ENCODE results near the gene MADCAM1.
A peak's percentile ranks its signal among the peaks of the same experiment; 100 is the strongest.

The MADCAM1 gene

DNA sequence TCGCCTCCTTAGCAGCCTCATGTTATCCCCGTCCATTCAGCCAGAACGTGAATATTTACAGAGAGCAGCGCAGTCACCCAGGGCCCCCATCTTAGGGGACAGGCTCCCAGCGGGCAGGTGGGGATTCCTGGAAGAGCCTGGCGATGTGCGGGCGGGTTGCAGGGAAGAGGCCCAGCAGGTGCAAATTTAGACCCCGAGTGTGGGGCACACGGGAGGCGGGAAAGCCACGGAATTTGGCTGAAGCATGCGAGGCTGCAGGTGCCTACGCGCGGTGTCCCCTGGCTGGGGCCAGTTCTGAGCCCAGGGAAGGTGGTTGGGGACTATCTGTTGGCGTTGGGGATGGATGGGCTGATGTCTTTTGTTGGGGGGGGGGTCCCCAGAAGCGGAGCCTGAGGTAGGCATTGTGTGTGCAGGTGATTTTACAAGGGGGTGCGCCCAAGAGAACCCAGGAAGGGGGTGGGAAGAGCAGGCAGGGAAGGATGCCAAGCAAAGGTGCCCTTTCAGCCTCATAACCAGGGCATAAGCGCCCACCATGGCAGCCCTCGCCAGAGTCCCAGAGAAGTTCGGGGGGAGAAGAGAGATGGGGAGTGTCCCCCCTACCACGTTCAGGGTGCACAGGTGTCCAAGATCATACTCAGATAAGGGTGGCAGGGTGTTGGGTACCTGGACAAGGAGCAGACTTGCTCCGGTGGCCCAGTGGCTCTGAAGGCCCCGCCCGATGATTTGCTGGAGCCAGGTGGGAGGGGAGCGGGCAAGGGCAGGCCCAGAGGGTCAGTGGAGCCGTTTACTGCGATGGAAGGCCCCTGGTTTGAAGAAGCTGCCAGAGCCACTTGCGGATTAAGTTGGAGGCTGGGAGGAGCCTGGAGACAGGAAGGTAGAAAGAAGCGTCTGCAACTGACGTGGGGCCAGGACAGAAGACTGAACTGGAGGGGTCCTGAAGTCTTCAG is 12.2 kb downstream of the MADCAM1 start:
- no peak for DNase-seq

DNA sequence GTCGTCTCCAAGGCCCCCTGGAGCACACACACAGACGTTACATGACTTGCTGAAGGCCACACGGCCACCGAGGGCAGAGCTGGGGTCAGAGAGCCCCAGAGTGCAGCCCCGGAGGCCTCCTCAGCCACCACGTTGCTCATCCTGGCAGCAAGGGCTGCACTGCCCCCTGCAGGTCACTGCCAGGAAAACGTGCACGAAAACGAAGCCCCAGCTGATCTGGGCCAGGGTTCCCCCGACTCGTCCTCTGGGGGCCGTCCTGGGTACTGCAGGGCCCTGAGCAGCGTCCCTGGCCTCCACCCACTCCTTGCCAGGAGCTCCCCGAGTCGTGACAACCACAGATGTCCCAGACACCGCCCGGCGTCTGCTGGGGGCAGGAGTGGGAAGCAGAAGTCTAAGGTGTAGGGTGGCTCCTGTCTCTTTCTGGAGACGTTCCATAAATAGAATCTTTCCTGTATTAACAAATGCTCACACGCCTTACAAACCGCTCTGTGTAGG is 14.4 kb downstream of the MADCAM1 start:
- DNase-seq, result peak; percentile 96

DNA sequence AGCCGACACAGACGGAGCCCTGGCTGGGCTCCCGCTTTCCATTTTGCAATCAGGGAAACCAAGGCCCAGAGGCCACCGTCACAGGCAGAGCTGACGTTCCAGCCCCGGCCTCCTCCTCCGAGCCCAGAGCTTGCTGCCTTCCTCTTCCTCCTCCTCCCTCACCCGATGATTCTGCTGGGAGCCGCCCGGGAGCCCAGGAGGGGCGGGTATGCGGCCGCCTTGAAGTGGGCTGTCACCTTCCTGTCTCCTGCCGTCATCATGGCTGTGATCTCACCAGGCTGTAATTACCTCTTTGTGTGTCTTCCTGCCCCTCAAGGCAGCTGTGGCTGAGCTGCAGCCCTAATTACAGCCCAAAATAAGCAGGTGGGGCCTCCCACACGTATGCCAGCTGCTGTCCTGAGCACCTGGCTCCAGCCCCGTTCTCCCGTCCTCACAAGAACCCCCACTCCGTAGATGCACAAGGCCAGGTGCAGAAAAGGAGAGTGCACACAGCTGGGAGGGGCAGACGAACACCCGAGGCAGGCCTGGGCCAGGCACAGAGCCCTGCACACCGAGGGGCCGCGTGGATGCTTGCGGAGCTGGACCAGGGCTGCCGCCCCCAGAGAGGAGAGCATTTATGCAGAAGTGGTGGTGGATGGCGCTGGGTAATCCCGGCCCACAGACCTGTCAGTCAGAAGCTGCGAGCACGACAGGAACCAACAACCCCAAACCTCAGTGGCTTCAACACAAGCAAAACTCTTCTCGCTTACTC is 15.0 kb downstream of the MADCAM1 start:
- peak; percentile 93 for DNase-seq

DNA sequence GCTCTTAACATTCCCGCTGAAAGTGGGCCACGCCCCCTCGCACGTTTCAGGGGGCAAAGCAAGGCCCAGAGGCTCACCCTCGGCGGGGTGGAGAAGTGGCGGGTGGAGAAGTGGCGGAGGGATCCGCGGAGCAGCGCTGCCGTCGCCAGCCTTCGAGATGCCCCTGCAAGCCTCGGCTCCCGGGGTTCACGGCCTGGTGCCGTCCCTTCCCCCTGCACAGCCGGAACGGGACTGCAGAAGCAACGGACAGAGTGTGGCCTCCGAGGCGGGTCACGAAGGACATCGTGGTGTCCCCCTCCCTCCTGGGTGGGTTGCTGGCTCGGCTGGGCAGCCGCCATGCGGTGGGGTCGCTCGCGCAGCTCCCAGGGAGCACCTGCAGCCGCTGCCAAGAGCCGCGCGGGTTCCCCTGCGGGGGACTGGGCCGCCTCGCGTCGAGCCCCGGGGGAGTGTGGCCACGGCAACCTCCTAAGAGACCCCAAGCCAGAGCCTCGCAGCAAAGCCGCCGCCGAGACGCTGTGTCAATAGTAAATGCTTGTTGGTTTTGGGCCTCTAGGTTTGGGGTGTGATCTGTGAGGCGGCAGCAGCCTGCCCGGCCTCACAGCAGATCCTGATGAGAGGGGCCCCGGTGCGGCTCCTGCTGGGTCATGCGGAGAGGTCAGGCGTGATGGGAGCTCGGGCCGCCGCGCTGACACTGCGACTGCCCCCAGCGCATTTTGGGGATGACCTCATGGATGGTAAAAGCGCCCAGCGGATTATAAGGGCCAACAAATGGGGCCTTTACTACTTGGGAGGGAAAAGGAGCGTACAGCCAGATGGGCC is 16.5 kb downstream of the MADCAM1 start:
- no peak for DNase-seq

DNA sequence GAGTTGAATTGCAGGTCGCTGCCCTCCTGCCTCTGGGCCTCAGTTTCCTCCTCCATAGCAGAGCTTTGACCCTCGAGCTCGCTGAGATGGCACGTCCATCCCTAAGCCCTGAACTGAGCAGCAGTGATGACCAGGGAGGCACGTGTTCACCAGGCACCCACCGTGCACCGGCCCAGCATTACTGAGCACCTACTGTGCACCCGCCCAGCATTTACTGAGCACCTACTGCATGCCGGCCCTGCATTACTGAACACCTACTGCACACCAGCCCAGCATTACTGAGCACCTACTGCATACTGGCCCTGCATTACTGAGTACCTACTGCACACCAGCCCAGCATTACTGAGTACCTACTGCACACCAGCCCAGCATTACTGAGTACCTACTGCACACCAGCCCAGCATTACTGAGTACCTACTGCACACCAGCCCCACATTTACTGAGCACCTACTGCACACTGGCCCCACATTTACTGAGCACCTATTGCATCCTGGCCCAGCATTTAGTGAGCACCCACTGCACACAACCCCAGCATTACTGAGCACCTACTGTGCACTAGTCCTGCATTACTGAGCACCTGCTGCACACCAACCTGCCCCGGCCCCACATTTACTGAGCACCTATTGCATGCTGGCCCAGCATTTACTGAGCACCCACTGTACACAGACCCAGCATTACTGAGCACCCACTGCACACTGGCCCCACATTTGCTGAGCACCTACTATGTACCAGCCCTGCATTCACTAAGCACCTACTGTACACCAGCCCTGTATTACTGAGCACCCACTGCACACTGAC is 17.3 kb downstream of the MADCAM1 start:
- no peak for DNase-seq

DNA sequence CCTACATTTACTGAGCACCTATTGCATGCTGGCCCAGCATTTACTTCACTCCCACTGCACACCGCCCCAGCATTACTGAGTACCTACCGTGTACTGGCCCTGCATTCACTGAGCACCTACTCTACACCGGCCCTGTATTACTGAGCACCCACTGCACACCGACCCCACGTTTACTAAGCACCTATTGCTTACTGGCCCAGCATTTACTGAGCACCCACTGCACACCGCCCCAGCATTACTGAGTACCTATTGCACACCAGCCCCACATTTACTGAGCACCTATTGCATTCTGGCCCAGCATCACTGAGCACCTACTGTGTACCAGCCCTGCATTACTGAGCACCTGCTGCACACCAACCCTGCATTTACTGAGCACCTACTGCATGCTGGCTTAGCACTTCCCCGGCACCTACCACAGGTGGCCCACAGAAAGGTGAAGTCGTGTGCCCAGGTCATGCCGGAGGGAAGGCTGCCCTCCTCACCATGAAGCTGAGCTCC is 17.9 kb downstream of the MADCAM1 start:
- DNase-seq, result no peak

DNA sequence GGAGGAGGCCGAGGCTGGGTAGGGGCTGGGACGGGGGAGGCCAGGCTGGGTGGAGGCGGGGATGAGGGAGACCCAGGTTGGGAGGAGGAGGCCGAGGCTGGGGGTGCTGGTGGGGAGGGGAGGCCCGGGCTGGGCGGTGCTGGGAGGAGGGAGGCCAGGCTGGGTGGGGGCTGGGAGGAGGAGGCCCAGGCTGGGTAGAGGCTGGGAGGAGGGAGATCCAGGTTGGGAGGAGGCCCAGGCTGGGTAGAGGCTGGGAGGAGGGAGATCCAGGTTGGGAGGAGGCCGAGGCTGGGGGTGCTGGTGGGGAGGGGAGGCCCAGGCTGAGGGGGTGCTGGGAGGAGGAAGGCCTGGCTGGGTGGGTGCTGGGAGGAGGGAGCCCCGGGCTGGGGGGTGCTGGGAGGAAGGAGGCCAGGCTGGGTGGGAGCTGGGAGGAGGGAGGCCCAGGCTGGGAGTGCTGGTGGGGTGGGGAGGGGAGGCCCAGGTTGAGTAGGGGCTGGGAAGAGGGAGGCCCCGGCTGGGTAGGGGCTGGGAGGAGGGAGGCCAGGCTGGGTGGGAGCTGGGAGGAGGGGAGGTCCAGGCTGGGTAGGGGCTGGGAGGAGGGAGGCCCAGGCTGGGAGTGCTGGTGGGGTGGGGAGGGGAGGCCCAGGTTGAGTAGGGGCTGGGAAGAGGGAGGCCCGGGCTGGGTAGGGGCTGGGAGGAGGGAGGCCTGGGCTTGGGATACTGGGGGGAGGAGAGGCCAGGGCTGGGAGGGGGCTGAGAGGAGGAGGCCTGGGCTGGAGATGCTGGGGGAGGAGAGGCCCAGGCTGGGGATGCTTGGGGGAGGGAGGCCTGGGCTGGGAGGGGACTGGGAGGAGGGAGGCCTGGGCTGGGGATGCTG is 21.7 kb downstream of the MADCAM1 start:
- no peak for DNase-seq

DNA sequence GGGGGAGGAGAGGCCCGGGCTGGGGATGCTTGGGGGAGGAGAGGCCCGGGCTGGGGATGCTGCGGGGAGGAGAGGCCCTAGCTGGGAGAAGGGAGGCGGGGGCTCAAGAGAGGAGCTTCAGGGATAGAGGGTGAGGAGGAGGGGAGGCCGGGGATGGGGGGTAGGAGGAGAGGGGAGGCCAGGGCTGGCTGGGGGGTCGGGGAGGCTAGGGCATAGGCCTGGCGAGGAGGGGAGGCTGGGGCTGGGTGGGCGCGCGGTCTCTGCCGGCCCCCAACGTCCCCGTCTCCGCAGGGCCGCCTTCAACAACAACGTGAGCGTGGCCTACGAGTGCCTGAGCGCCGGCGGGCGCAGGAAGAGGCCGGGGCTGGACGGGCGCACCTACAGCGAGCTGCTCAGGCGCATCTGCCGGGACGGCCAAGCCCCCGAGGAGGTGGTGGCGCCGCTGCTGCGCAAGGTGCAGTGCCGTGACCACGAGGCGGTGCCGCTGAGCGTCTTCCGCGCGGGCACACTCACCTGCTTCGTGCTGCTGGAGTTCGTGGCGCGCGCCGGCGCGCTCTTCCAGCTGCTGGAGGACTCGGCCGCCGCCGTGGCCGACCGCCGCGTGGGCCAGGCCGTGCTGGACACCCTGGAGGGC is 22.4 kb downstream of the MADCAM1 start:
- peak; percentile 68 for DNase-seq

DNA sequence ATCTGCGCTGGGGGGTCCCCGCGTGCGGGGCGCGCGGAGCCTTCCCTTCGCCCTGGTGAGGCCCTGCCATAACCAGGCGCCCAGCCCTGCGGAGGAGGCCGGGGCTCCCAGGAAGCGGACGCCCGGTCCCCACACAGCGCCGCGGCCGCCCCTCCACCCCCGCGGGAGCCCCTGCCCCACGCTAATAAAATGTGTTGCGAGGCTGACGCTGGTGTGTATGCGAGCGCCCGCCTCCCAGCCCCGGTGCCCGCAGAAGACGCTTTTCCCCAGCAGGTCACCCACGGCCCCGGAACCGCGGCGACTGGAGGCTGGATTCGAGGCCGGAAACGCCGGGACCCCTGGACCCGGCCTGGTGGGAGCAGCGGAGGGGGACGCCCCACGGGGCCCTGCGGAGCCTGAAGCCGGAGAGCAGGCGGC is 23.2 kb downstream of the MADCAM1 start:
- DNase-seq, result no peak

DNA sequence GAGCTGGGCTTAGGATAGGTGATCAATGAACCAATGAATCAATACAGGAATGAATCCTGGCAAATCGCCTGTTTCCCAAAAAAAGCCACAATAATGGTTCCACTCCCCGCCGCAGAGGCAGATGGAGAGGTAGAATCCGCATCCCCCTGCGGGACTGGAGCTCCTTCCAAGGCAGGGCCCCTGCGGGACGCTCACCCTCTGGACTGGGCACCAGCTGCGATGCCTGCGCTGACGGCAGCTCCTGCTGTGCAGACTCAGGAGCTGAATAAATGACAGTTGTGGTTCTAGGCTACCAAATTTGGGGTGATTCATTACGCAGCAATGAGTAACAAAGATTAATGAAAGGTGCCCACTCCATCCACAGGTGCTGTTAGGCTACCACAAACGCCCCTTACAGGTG is 26.4 kb downstream of the MADCAM1 start:
- no peak for DNase-seq

DNA sequence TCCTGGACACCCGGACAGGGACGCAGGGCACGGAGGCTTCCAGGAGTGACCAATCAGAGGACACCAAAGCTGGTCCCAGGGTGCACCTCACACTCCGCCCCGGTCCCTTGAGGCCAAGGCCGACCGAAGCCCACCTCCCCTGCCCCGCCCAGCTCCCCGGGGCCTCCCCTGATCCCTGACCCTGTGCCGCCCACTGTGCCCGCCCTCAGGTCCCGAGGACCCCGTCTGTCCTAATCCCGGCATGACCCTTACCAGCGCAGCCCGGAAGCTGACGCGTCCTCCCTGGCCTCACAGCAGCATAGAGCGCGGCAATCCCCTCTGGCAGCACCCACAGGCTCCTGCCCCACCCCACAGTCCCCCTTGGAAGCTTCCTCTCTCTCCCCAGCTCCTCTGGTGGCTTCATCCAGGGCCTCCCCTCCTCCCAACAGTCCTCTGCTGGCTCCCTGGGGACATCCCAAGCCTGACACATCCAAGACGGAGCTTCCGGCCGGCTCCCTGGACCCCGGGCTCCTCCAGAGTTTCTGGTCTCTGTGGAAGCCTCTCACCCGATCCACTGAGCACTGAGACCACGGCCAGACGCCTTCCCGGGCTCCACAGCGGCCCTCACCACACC is 27.9 kb downstream of the MADCAM1 start:
- no peak for DNase-seq

DNA sequence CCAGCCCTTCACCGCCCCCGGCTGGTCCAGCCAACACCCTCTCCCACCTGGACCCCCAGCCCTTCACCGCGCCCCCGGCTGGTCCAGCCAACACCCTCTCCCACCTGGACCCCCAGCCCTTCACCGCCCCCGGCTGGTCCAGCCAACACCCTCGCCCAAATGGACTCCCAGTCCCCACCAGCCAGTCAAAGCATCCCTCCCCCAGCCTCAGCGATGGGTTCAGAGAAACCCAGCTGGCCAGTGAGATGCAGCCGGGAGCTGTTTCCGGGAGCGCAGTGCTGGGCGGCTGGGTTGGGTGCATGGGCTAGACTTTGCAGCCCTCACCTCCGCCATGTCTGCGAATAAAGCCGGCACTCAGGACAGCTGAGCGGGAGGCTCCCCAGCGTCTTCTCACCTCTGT is 28.7 kb downstream of the MADCAM1 start:
- no peak for DNase-seq

DNA sequence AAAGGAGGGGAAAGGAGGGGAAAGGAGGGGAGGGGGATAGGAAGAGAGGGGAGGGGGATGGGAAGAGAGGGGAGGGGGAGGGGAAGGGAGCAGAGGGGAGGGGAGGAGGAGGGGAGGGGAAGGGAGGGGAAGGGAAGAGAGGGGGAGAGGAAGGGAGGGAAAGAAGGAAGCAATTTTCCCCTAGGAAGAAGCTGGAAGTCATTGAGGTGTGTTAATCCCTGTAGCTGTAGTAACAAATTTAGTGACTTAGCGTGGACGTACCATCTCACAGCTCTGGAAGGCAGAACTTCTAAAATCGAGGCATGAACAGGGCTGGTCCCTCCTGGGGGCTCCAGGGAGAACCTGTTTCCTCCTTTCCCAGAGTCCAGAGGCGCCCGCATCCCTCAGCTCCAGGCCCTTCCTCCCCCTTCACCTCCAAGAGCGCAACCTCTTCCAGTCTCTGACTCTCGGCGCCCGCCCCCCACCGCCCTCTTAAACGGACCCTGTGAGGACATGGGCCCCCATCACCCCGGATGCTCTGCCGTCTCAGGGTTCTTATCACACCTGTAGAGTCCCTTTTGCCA is 29.7 kb downstream of the MADCAM1 start:
- no peak for DNase-seq

DNA sequence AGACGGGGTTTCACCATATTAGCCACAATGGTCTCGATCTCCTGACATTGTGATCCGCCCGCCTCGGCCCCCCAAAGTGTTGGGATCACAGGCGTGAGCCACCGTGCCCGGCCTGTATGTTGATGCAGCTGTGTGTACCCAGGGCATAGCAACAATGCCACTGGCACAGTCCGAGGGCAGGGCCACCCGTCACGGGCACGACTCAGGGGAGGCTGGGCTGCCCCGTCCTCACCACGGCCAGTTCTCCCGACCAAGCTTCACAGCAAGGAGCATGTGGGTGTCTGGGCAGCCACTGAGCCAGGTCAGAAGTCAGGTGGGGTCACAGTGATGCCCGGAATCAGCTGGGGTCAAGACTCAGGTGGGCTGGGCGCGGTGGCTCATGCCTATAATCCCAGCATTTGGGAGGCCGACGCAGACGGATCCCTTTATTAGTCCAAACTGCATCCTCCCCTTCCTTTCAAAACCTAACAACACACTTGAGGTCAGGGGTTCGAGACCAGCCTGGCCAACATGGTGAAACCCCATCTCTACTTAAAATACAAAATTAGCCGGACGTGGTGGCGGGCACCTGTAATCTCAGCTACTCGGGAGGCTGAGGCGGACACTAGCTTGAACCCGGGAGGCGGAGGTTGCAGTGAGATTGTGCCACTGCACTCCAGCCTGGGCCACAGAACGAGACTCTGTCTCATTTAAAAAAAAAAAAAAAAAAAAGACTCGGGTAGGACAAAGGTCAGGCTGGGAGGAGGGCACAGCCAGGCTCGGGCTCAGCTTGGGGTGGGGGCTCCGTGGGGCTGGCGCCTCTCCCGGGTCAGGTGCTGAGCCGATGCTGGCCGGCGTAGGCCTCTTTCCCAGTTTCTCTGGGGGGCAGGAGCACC is 34.1 kb downstream of the MADCAM1 start:
- no peak for DNase-seq

DNA sequence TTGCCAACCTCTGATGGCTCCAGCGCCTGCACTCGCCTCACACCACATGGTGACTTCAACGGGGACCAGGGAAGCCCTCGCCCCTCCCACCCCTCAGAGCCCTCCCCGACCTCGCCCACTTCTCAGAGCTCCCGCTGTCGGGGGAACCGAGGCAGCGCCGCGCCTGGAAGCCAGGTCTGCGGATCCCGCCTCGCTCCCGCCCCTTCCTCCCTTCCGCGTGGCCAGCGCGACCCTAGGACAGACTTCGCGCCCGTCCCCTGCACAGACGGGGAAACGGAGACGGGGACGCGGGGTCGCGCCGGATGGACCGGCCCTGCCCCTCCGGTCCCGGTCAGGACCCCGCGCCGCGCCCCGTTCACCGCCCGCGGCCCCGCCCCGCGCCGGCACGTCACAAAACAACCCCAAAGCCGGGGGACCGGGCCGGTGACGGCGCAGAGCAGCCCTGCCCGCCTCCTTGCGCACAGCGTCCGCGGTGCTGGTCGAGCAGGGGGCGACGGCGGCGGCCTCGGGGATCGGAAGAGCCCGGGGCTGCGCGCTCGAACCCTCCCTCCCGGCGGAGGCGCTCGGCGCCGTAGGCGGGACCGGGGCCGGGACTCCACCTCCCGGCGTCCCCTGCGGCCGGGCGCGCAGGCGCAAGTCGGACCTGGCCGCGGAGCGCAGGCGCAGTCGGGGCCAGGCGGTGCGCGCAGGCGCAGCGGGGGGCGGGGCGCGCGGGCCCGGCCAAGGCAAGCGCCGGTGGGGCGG is 34.9 kb downstream of the MADCAM1 start:
- DNase-seq, result peak; percentile 88

DNA sequence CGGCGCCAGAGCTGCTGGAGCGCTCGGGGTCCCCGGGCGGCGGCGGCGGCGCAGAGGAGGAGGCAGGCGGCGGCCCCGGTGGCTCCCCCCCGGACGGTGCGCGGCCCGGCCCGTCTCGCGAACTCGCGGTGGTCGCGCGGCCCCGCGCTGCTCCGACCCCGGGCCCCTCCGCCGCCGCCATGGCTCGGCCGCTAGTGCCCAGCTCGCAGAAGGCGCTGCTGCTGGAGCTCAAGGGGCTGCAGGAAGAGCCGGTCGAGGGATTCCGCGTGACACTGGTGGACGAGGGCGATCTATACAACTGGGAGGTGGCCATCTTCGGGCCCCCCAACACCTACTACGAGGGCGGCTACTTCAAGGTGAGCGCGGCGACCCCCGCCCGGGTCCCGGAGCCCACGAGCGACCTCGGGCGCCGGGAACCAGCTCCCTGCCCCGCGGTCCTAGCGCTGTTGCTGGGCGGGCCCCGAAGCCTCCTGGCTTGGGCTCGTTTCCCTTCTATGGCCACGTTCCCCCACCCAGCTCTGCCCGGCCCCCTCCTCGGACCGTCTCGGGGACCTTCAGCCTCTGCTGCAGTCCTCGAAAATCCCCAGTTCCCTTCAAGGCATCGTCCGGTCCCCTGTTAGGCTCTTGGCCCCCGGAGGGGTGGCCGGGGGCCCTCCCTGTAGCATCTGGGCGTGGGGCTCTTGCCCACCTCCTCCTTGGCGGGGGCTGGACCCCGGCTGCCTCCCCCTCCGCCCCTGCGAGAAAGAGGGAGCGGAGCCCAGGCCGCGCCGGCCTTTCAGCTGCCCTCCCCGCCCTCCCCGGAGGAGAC is 35.7 kb downstream of the MADCAM1 start, which contains the start of gene CDC34:
Gene CDC34, plus strand, starts transcription at position 8 of the 808 bp plus-strand sequence. Its CDS starts 172 bp downstream, at position 180.
- no peak for DNase-seq
